Osteocyte (in vitro differentiated cells): ENCODE measurements around the gene PLA2G2A. TPM values are rescaled to one million over a fixed set of nuclear protein-coding genes. Genes with fewer than 3 reads are reported as not detected.

Experiments
- DNase-seq: peaks from one replicate; pipeline ENCODE4 v3.0.0; 2021; ENCODE audit warnings: mixed read lengths; ENCODE audit not compliant: unreplicated experiment; ENCODE audit errors: extremely low spot score
- H3K27ac Mint-ChIP-seq: one replicate; pipeline ENCODE4 v1.8.0; 2021; ENCODE audit warnings: mild to moderate bottlenecking, mixed read lengths; ENCODE audit not compliant: unreplicated experiment
- H3K27me3 Mint-ChIP-seq: one replicate; pipeline ENCODE4 v1.8.0; 2021; ENCODE audit warnings: mixed read lengths; ENCODE audit not compliant: unreplicated experiment
- H3K36me3 Mint-ChIP-seq: one replicate; pipeline ENCODE4 v1.8.0; 2021; ENCODE audit warnings: mixed read lengths; ENCODE audit not compliant: unreplicated experiment
- H3K4me1 Mint-ChIP-seq: one replicate; pipeline ENCODE4 v1.8.0; 2021; ENCODE audit warnings: mixed read lengths; ENCODE audit not compliant: unreplicated experiment
- H3K4me3 Mint-ChIP-seq: one replicate; pipeline ENCODE4 v1.8.0; 2021; ENCODE audit warnings: mild to moderate bottlenecking, moderate library complexity, mixed read lengths; ENCODE audit not compliant: unreplicated experiment
- H3K9me3 Mint-ChIP-seq: one replicate; pipeline ENCODE4 v1.8.0; 2021; ENCODE audit warnings: mixed read lengths; ENCODE audit not compliant: unreplicated experiment
- CTCF ChIP-seq: fragments of 200-600 bp; sonication (generic); IDR thresholded peaks from 2 replicates; pipeline ENCODE4 v1.5.0; 2021; ENCODE audit warnings: antibody characterized with exemption, mild to moderate bottlenecking, moderate library complexity
- total RNA-seq: library from RNA; stranded (reverse); gene quantifications from 2 replicates; pipeline ENCODE4 v1.2.1, GENCODE V29; 2021

Gene PLA2G2A
- total RNA-seq, 1 donor from 2014 or later: not detected

DNA sequence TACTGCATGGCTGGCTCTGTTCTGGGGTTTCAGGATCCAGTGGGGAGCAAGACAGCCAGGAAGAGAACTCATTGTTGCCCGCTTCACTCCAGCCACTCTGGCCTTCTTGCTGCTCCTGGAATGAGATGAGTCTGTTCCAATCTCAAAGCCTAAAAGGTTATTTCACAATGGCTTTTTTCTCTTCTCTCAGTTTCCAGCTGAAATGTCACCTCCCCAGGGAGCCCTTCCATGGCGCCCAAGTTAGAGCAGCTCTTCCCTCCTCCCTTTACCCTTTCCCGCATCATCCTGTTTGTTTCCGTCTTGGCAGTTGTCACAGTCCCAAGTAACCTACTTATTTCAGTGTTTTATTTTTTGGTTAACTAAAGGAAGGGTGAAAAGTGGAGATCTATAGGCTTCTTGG is 15.8 kb downstream of the PLA2G2A start:
- TF ChIP-seq CTCF: no peak
- Mint-ChIP-seq H3K4me1 (no peaks in the 10 kb centered on the region), H3K4me3 (no peak overlapping the region), H3K36me3 (no peaks in the 10 kb centered on the region), H3K27ac (no peak overlapping the region), H3K9me3 (no peaks in the 10 kb centered on the region), H3K27me3 (peaks cover 13% of the 10 kb centered on the region)
- no peak for DNase-seq

DNA sequence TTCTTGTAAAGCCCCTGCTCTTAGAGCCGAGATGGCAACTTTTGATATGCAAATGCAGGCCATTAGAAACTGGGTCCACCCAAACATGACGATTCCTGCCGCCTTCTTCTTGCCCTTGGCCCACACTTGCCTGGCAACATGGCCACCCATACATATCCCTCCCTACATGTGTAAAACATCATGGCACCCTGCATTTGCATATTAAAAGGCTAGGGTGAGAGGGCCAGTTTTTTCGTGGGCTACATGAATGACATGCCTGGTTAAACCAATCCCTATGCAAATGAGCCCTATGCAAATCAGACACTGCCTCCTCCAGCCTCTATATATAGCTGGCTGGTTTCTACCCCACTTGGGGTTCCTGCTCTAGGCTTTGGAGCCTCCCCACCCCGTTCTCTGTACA is 18.8 kb downstream of the PLA2G2A start:
- no peaks in the 10 kb centered on the region for H3K4me1 Mint-ChIP-seq
- no peak for TF ChIP-seq CTCF
- peaks cover 16% of the 10 kb centered on the region for H3K27me3 Mint-ChIP-seq
- H3K4me3 Mint-ChIP-seq: no peak overlapping the region
- no peak for DNase-seq
- no peaks in the 10 kb centered on the region for H3K36me3 Mint-ChIP-seq
- no peak overlapping the region for H3K27ac Mint-ChIP-seq
- no peaks in the 10 kb centered on the region for H3K9me3 Mint-ChIP-seq

DNA sequence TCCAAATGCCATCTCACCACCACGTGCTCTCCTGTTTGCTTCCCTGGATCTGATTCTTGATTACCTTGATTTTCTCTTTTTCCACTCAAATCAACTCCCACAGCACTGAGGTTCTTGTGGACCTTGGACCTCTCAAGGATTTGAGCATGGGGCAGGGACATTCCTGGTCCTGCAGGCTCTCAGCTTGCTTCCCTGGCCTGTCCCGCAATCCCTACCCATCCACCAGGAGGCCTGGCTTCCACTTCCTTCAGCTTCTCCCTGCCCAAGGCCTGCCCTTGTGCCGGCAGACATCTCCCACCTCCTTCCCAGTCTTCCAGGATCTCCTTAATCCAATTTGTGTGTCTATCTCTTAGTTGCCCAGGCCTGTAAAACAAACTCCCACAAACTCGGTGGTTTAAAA is 21.6 kb downstream of the PLA2G2A start:
- Mint-ChIP-seq H3K27me3 (peaks cover 17% of the 10 kb centered on the region), H3K4me3 (no peak overlapping the region), H3K4me1 (no peaks in the 10 kb centered on the region), H3K9me3 (no peaks in the 10 kb centered on the region), H3K36me3 (no peaks in the 10 kb centered on the region), H3K27ac (no peak overlapping the region)
- TF ChIP-seq CTCF: no peak
- no peak for DNase-seq

- Mint-ChIP-seq H3K4me3 (no peak overlapping the region), H3K27me3 (peaks cover 22% of the 10 kb centered on the region), H3K27ac (no peak overlapping the region), H3K9me3 (no peaks in the 10 kb centered on the region), H3K36me3 (no peaks in the 10 kb centered on the region), H3K4me1 (no peaks in the 10 kb centered on the region)
- TF ChIP-seq CTCF: no peak
- no peak for DNase-seq
Measured at GRCh38 chr1:19955534-19956170, 23.8 kb downstream of the PLA2G2A start.

DNA sequence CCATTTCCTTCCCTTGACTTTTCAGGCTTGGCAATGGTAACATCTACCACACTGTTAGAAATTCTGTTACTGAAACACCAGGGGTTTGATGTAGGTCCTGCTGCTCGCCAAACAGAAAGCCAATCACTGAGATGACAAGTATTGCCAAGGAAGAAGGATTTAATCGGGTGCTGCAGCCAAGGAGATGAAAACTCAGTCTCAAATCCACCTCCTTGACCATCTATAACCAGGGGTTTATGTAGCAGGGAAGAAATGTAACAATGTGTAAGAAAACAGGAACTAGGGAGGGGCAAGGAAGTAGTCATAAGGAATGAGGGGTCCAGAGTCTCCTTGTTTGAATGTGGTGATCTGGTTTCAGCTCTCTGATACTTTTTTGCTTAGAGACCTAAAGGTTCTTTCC is 25.4 kb downstream of the PLA2G2A start:
- TF ChIP-seq CTCF: no peak
- H3K4me1 Mint-ChIP-seq: no peaks in the 10 kb centered on the region
- no peaks in the 10 kb centered on the region for H3K9me3 Mint-ChIP-seq
- no peak overlapping the region for H3K27ac Mint-ChIP-seq
- no peaks in the 10 kb centered on the region for H3K36me3 Mint-ChIP-seq
- no peak overlapping the region for H3K4me3 Mint-ChIP-seq
- DNase-seq: no peak
- peaks cover 22% of the 10 kb centered on the region for H3K27me3 Mint-ChIP-seq
